GM21515 (cell line): ENCODE measurements around the gene TAS1R3.

Experiments
- ATAC-seq: cut with Tn5 transposase; IDR thresholded peaks from one replicate; pipeline ENCODE4 v1.9.1; 2021; ENCODE audit not compliant: unreplicated experiment

Gene TAS1R3

GRCh38 chr1:1335792-1336248, 4.7 kb downstream of the TAS1R3 start:
- no peak for ATAC-seq

GRCh38 chr1:1336446-1336845, 5.4 kb downstream of the TAS1R3 start:
- ATAC-seq, result no peak

GRCh38 chr1:1336931-1337792, 6.1 kb downstream of the TAS1R3 start:
- ATAC-seq, result no peak

- ATAC-seq, result no peak
These were observed 6.7 kb downstream of the TAS1R3 start for GRCh38 chr1:1337793-1338147.

GRCh38 chr1:1338278-1338677, 7.2 kb downstream of the TAS1R3 start:
- no peak for ATAC-seq

- no peak for ATAC-seq
These were observed 9.1 kb downstream of the TAS1R3 start for GRCh38 chr1:1340185-1340584.

GRCh38 chr1:1340791-1341548, 9.9 kb downstream of the TAS1R3 start:
- no peak for ATAC-seq

GRCh38 chr1:1341549-1342021, 10.5 kb downstream of the TAS1R3 start:
- ATAC-seq, result no peak

- ATAC-seq, result no peak
These were observed 11.0 kb downstream of the TAS1R3 start for GRCh38 chr1:1342061-1342562.

GRCh38 chr1:1342584-1343115, 11.6 kb downstream of the TAS1R3 start:
- no peak for ATAC-seq

GRCh38 chr1:1343811-1344421, 12.8 kb downstream of the TAS1R3 start:
- ATAC-seq, result no peak

GRCh38 chr1:1344655-1345361, 13.7 kb downstream of the TAS1R3 start:
- no peak for ATAC-seq

GRCh38 chr1:1345384-1345783, 14.3 kb downstream of the TAS1R3 start:
- ATAC-seq, result no peak

- ATAC-seq, result no peak
These were observed 14.9 kb downstream of the TAS1R3 start for GRCh38 chr1:1345860-1346500.

GRCh38 chr1:1346501-1346890, 15.4 kb downstream of the TAS1R3 start:
- no peak for ATAC-seq

GRCh38 chr1:1347026-1347595, 16.0 kb downstream of the TAS1R3 start:
- ATAC-seq, result no peak

- no peak for ATAC-seq
These were observed 16.8 kb downstream of the TAS1R3 start for GRCh38 chr1:1347663-1348419.

GRCh38 chr1:1348420-1349255, 17.6 kb downstream of the TAS1R3 start:
- peak; percentile 9 for ATAC-seq
